Thoracic aorta (tissue), 2 donors: ENCODE results near the gene MYLK3. TPM values are rescaled to one million over a fixed set of nuclear protein-coding genes. Genes with fewer than 3 reads are reported as not detected.

Experiments
- ATAC-seq: fragments of 150-250 bp; one replicate; pipeline ENCODE4 v1.8.0; 2017; ENCODE audit warnings: low read depth; ENCODE audit not compliant: insufficient number of reproducible peaks, low FRiP score
- DNase-seq: peaks from one replicate; pipeline ENCODE4 v3.0.0-alpha.2; 2020; ENCODE audit warnings: low spot score
- H3K27ac ChIP-seq, 2 donors: fragments of 200-600 bp; sonication (generic); 1 replicate in 1 of 2; 2 replicates in 1 of 2; pipeline ENCODE4 v1.5.1; 2016; ENCODE audit warnings: mild to moderate bottlenecking in 2 of 2, moderate library complexity in 2 of 2
- H3K27me3 ChIP-seq: fragments of 200-600 bp; sonication (generic); replicated peaks from 2 replicates; pipeline ENCODE4 v1.6.0; 2016; ENCODE audit warnings: mild to moderate bottlenecking; ENCODE audit not compliant: insufficient read depth
- H3K36me3 ChIP-seq: fragments of 200-600 bp; sonication (generic); one replicate; pipeline ENCODE4 v1.5.1; 2016
- H3K4me1 ChIP-seq, 2 donors: fragments of 200-600 bp; sonication (generic); 1 replicate in 1 of 2; 2 replicates in 1 of 2; pipeline versions ENCODE4 v1.5.1 to v1.6.0; 2016; ENCODE audit warnings: low read depth in 2 of 2, mild to moderate bottlenecking in 1 of 2; ENCODE audit not compliant: control insufficient read depth in 1 of 2
- H3K4me3 ChIP-seq: fragments of 200-600 bp; sonication (generic); 2 replicates; pipeline ENCODE4 v1.5.1; 2016; ENCODE audit warnings: mild to moderate bottlenecking
- H3K9me3 ChIP-seq: fragments of 200-600 bp; sonication (generic); 2 replicates; pipeline ENCODE4 v1.5.1; 2016
- total RNA-seq, 2 donors: library from RNA; depleted of rRNA; stranded (reverse); fragments of >200 nt; gene quantifications; one replicate each; pipeline versions ENCODE4 v1.1.0 to v1.2.3, GENCODE V29; 2016
- TF ChIP-seq, protein P1 (sequence below): fragments of 200-600 bp; sonication (generic); IDR thresholded peaks from one replicate; pipeline ENCODE4 v1.5.1; 2019; ENCODE audit warnings: antibody characterized with exemption

Gene MYLK3
- total RNA-seq, 2 donors from 2014 or later, result 0.14 to 3.0 TPM

DNA sequence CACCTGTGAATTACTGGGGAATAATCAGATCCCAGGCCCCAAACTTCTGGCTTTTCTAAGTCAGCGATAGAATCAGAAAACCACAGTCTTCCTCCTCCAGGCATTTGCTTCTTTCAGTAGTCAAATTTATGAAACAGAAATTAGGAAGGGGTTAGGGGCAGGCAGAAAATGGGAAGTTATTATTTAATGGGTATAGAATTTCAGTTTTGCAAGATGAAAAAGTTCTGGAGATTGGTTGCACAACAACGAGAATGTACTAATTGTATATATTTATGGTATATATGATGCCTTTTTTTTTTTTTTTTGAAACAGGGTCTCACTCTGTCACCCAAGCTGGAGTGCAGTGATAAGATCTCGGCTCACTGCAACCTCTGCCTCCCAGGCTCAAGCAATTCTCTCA, 35.2 kb downstream of the MYLK3 start:
- TF ChIP-seq, protein P1, sequence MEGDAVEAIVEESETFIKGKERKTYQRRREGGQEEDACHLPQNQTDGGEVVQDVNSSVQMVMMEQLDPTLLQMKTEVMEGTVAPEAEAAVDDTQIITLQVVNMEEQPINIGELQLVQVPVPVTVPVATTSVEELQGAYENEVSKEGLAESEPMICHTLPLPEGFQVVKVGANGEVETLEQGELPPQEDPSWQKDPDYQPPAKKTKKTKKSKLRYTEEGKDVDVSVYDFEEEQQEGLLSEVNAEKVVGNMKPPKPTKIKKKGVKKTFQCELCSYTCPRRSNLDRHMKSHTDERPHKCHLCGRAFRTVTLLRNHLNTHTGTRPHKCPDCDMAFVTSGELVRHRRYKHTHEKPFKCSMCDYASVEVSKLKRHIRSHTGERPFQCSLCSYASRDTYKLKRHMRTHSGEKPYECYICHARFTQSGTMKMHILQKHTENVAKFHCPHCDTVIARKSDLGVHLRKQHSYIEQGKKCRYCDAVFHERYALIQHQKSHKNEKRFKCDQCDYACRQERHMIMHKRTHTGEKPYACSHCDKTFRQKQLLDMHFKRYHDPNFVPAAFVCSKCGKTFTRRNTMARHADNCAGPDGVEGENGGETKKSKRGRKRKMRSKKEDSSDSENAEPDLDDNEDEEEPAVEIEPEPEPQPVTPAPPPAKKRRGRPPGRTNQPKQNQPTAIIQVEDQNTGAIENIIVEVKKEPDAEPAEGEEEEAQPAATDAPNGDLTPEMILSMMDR, result no peak
- DNase-seq (no peak), ATAC-seq (no peak)
- H3K27ac ChIP-seq, result no peak overlapping the region
- H3K4me3 ChIP-seq, result no peak overlapping the region
- no peaks in the 10 kb centered on the region for H3K9me3 ChIP-seq
- no peaks in the 10 kb centered on the region for H3K36me3 ChIP-seq
- no peaks in the 10 kb centered on the region for H3K4me1 ChIP-seq
- no peaks in the 10 kb centered on the region for H3K27me3 ChIP-seq

DNA sequence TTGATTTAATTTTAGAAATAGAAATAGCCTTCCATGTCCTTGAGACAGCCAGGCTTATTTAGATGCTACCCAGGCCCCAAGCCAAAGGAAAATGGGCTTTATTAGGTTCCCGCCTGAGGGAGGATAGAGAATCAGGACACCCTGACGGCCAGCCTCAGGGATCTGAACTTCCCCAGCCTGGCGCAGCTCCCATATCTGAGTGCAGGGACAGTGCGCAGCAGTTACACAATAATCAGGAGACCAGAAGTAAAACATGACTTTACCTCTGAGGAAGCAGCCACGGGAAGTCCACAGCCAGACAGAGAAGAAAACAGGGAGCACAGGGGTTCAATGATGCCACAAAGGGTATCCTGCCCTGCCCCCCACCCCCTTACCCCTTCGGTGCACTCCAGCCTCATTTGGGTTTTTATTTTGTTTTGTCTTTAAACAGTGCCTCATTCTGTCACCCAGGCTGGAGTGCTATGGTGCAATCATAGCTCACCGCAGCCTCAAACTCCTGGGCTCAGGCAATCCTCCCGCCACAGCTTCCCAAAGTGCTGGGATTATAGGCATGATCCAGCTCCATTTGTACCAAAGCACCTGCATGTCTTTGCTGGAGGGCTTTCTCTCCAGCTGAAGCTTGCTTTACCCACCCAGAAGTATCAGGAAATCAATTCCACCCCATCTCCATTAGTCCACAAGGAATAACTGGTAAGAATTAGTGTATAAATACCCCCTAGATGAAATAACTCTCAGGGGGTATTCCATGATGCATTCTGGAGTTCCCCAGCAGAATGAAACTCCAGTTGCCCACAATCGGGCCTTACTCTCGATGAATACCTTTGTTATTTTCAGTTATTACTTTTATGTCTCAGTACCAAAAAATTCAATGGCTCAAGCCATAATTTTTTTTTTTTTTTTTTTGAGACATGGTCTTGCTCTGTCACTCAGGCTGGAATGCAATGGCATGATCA, 36.8 kb downstream of the MYLK3 start:
- Histone ChIP-seq H3K27me3 (no peaks in the 10 kb centered on the region), H3K9me3 (no peaks in the 10 kb centered on the region), H3K4me3 (no peak overlapping the region), H3K27ac (no peak overlapping the region), H3K4me1 (no peaks in the 10 kb centered on the region), H3K36me3 (no peaks in the 10 kb centered on the region)
- DNase-seq, result no peak
- TF ChIP-seq, protein P1, result no peak
- ATAC-seq, result no peak

DNA sequence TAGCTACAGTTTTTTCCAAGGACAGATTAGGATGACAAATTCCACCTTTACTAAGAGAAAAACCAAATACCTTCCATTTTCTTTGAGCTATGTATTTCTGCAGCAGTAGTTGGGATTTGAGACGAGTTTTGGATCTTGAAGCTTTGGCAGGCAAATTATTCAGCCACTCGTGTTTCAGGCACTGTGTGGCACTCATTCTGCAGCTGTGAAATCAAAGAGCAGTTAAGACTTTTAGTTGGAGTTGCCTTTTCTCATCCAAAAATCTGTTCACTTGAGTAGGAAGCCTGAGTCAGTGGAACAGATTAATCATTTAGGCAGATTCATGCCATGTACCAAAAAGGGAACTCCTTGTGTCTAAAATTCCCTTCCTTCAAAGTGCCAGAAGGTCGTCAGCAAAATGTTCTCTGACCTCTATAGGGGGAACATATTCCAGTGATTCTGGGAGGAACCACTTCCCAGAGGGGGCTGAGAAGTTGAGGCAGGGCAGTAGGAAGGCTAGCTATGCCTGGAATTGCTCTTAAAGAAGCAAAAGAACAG, 38.6 kb downstream of the MYLK3 start:
- no peak overlapping the region for H3K4me3 ChIP-seq
- ATAC-seq (no peak), DNase-seq (no peak)
- H3K4me1 ChIP-seq, result no peaks in the 10 kb centered on the region
- H3K36me3 ChIP-seq, result no peaks in the 10 kb centered on the region
- TF ChIP-seq, protein P1, result no peak
- H3K27me3 ChIP-seq, result no peaks in the 10 kb centered on the region
- H3K9me3 ChIP-seq, result no peaks in the 10 kb centered on the region
- no peak overlapping the region for H3K27ac ChIP-seq

DNA sequence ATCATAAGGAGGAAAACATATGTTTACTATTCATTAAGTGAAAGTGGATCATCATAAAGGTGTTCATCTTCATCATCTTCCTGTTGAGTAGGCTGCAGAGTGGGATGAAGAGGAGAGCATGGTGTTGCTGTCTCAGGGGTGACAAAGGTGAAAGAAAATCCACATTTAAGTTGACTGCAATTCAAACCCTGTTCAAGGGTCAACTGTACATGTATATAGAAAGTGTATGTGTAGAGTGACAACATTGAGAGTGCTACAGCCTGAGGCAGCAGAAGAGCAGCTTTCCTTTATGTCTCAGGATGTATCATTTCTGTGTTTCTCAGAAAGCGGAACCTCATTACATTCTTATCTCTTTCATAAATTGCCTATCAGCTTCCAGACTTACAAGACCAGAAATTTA, 41.5 kb downstream of the MYLK3 start:
- TF ChIP-seq, protein P1, result no peak
- Histone ChIP-seq H3K36me3 (no peaks in the 10 kb centered on the region), H3K9me3 (no peaks in the 10 kb centered on the region), H3K4me1 (no peaks in the 10 kb centered on the region), H3K27me3 (no peaks in the 10 kb centered on the region), H3K27ac (no peak overlapping the region), H3K4me3 (no peak overlapping the region)
- ATAC-seq (no peak), DNase-seq (no peak)

DNA sequence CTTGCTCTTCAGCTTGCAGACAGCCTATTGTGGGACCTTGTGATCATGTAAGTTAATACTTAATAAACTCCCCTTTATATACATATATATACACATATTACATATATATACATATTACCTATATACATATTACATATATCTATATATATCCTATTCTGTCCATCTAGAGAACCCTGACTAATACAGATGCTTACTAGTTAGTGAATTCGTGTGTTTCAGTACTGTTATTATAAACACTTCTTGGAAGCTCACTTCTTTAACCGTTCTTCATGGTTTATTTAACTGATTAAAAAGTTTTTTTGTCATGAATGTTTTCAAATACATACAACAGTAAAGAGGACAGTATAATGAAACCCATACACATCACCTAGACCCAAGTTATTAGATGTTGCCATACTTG, 46.1 kb downstream of the MYLK3 start:
- Histone ChIP-seq H3K36me3 (no peaks in the 10 kb centered on the region), H3K27me3 (no peaks in the 10 kb centered on the region), H3K4me1 (no peaks in the 10 kb centered on the region), H3K27ac (no peak overlapping the region), H3K9me3 (no peaks in the 10 kb centered on the region), H3K4me3 (no peak overlapping the region)
- TF ChIP-seq, protein P1, result no peak
- no peak for DNase-seq
- ATAC-seq, result no peak
